ENCODE measurements around the gene OPTC.

DNA sequence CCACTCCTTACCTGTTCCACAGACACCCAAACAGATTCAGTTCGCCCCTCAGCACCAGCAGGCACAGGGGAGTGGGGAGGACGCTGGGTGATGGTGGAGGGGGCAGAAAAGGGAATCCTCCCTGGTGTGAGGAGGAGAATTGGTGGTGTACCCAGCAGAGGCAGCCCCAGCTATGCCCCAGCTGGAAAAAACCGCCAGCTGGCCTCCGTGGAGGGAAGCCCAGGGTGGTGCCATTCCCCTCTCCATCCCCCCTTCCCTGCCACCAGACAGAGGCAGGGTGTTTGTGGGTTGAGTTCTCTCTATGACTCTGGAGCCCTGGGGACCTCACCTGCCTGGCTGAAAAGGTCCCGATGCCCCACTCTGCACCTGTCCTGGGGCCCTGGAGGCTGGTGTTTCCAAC lies 27.9 kb downstream of the OPTC start:
- TF ChIP-seq GATA2 (IDR thresholded peaks at IDR 0.05; ENCODE audit: low read depth, low read length) (no peak), GATA3 (IDR thresholded peaks at IDR 0.05; ENCODE audit: low read depth, low read length) (no peak)
